A549 (cell line): Measurements from ENCODE around the gene CCL17. TPM values are rescaled to one million over a fixed set of nuclear protein-coding genes. Genes with fewer than 3 reads are reported as not detected.
A peak's percentile ranks its signal among the peaks of the same experiment; 100 is the strongest.

Experiments
- ATAC-seq, 2 experiments: fragments of 200-7000 bp in 1 of 2; fragments of >200 bp in 1 of 2; cut with Nextera tagmentation in 1 of 2; cut with Tn5 transposase in 1 of 2; 3 replicates each; pipeline versions ENCODE4 v1.8.0 to v1.9.1; 2018 to 2020; ENCODE audit warnings: mild to moderate bottlenecking in 1 of 2, moderate library complexity in 1 of 2
- CTCF ChIA-PET: fragments of 300-600 bp; sonication (Branson Sonifier 250); formaldehyde crosslinking; extraction: SDS; loops from one replicate; lab custom pipeline; 2021; ENCODE audit warnings: antibody characterized with exemption, inconsistent platforms; lab: Yijun Ruan, JAX
- POLR2A ChIA-PET: fragments of 350-600 bp; formaldehyde crosslinking; extraction: SDS; loops from one replicate; lab custom pipeline; 2021; ENCODE audit warnings: antibody characterized with exemption, inconsistent platforms; lab: Yijun Ruan, JAX
- DNase-seq, 2 experiments: peaks; one replicate each; pipeline versions ENCODE4 v3.0.0 to v3.0.0-alpha.2; 2011 to 2016; ENCODE audit warnings: low read depth in 1 of 2, low spot score in 1 of 2
- FAIRE-seq: peaks from 2 replicates; lab custom pipeline; 2011; peaks lifted over from hg19 to GRCh38; lab: Jason Lieb, UNC
- H3K27ac ChIP-seq, 2 experiments: fragments of >200 bp; sonication (Bioruptor Twin); formaldehyde crosslinking; 3 replicates each; pipeline ENCODE4 v1.5.1; 2016 to 2017
- H3K4me1 ChIP-seq: fragments of >200 bp; sonication (Bioruptor Twin); formaldehyde crosslinking; 3 replicates; pipeline ENCODE4 v1.6.1; 2016
- H3K4me2 ChIP-seq: fragments of >200 bp; sonication (Bioruptor Twin); formaldehyde crosslinking; 3 replicates; pipeline ENCODE4 v1.6.1; 2016
- H3K4me3 ChIP-seq: fragments of >200 bp; sonication (Bioruptor Twin); formaldehyde crosslinking; 3 replicates; pipeline ENCODE4 v1.5.1; 2016
- H3K9me3 ChIP-seq: fragments of >200 bp; sonication (Bioruptor Twin); formaldehyde crosslinking; 3 replicates; pipeline ENCODE4 v1.6.1; 2016
- BCL3 ChIP-seq: fragments of >200 bp; sonication (Bioruptor Twin); formaldehyde crosslinking; IDR thresholded peaks from 3 replicates; pipeline ENCODE4 v1.6.1; 2016
- BHLHE40 ChIP-seq: IDR thresholded peaks from 2 replicates; pipeline ENCODE4 v1.6.1; 2012; ENCODE audit warnings: low read depth, low read length, inconsistent platforms
- CHD2 ChIP-seq: fragments of 150-350 bp; IDR thresholded peaks from 2 replicates; pipeline ENCODE4 v1.6.1; 2014; ENCODE audit warnings: low read length; ENCODE audit not compliant: partially characterized antibody
- FOSB ChIP-seq: fragments of 250-450 bp; sonication (Bioruptor Pico); IDR thresholded peaks from 2 replicates; pipeline ENCODE4 v1.5.0; 2020; ENCODE audit warnings: mild to moderate bottlenecking, moderate library complexity
- FOSL2 ChIP-seq, 2 experiments: fragments of 450-650 bp in 1 of 2; fragments of >200 bp in 1 of 2; sonication (Bioruptor Twin) in 1 of 2; formaldehyde crosslinking; IDR thresholded peaks; 2 replicates each; pipeline versions ENCODE4 v1.5.0 to v1.6.1; 2016 to 2020; ENCODE audit warnings: mild to moderate bottlenecking in 1 of 2, moderate library complexity in 1 of 2
- FOXS1 ChIP-seq: fragments of 250-450 bp; sonication (Bioruptor Pico); IDR thresholded peaks from 2 replicates; pipeline ENCODE4 v1.5.0; 2020; ENCODE audit warnings: mild to moderate bottlenecking, moderate library complexity
- HES2 ChIP-seq: fragments of >200 bp; sonication (Bioruptor Twin); formaldehyde crosslinking; IDR thresholded peaks from 2 replicates; pipeline ENCODE4 v1.6.1; 2016
- HEYL ChIP-seq: fragments of 250-450 bp; sonication (Bioruptor Pico); IDR thresholded peaks from 2 replicates; pipeline ENCODE4 v1.8.0; 2021; ENCODE audit warnings: mild to moderate bottlenecking, moderate library complexity
- HOXB13 ChIP-seq: fragments of 250-450 bp; sonication (Bioruptor Pico); IDR thresholded peaks from 2 replicates; pipeline ENCODE4 v1.5.0; 2020; ENCODE audit warnings: low read depth, mild to moderate bottlenecking, moderate library complexity
- HOXB5 ChIP-seq: fragments of 250-450 bp; sonication (Bioruptor Pico); IDR thresholded peaks from 2 replicates; pipeline ENCODE4 v1.5.0; 2020; ENCODE audit warnings: mild to moderate bottlenecking, moderate library complexity
- MAX ChIP-seq: IDR thresholded peaks from 2 replicates; pipeline ENCODE4 v1.6.1; 2012
- MAZ ChIP-seq: fragments of 150-350 bp; IDR thresholded peaks from 2 replicates; pipeline ENCODE4 v1.6.1; 2014; ENCODE audit warnings: antibody characterized with exemption, low read depth, low read length, borderline replicate concordance
- MYC ChIP-seq: IDR thresholded peaks from 2 replicates; pipeline ENCODE4 v1.6.1; 2012; ENCODE audit warnings: mild to moderate bottlenecking, inconsistent platforms, low read length, improper control_type of control experiment, borderline replicate concordance
- NFE2L2 ChIP-seq: fragments of 150-350 bp; conservative IDR thresholded peaks from 2 replicates; pipeline ENCODE4 v1.6.1; 2014; ENCODE audit warnings: low read length
- PBX3 ChIP-seq: IDR thresholded peaks from 2 replicates; pipeline ENCODE4 v1.6.1; 2012
- PHF8 ChIP-seq: fragments of 200-600 bp; sonication (generic); IDR thresholded peaks from 2 replicates; pipeline ENCODE4 v1.6.1; 2016; ENCODE audit warnings: low read depth, mild to moderate bottlenecking, antibody characterized with exemption, moderate library complexity, borderline replicate concordance
- RCOR1 ChIP-seq: fragments of 150-350 bp; IDR thresholded peaks from 2 replicates; pipeline ENCODE4 v1.6.1; 2014; ENCODE audit warnings: antibody characterized with exemption, low read length, low read depth
- RNF2 ChIP-seq: fragments of 200-600 bp; sonication (generic); IDR thresholded peaks from 2 replicates; pipeline ENCODE4 v1.6.1; 2016; ENCODE audit warnings: low read depth, mild to moderate bottlenecking, antibody characterized with exemption, moderate library complexity, borderline replicate concordance
- SMC3 ChIP-seq: fragments of >200 bp; sonication (Bioruptor Twin); formaldehyde crosslinking; IDR thresholded peaks from 3 replicates; pipeline ENCODE4 v1.6.1; 2018; ENCODE audit warnings: inconsistent platforms
- SREBF2 ChIP-seq: fragments of 450-650 bp; IDR thresholded peaks from 2 replicates; pipeline ENCODE4 v1.6.1; 2014; ENCODE audit warnings: mild to moderate bottlenecking, moderate library complexity
- TFCP2L1 ChIP-seq: fragments of 250-450 bp; sonication (Bioruptor Pico); IDR thresholded peaks from 2 replicates; pipeline ENCODE4 v1.5.0; 2021; ENCODE audit warnings: mild to moderate bottlenecking
- TP53 ChIP-seq: fragments of 250-450 bp; sonication (Bioruptor Pico); IDR thresholded peaks from 2 replicates; pipeline ENCODE4 v1.5.0; 2021; ENCODE audit warnings: mild to moderate bottlenecking, moderate library complexity
- ZFP36 ChIP-seq: fragments of 450-650 bp; IDR thresholded peaks from 2 replicates; pipeline ENCODE4 v1.6.1; 2014; ENCODE audit warnings: borderline replicate concordance; ENCODE audit not compliant: partially characterized antibody
- ZNF302 ChIP-seq: fragments of 250-450 bp; sonication (Bioruptor Pico); IDR thresholded peaks from 2 replicates; pipeline ENCODE4 v1.9.0; 2021; ENCODE audit warnings: inconsistent platforms, mild to moderate bottlenecking, moderate library complexity
- WGBS: methylation state at CpG from one replicate; pipeline ENCODE4 v1.1.6; 2017; ENCODE audit errors: missing lambda C conversion rate; 5-methylcytosine and 5-hydroxymethylcytosine counted together
- polyA plus RNA-seq, 4 experiments: library from polyadenylated mRNA; depleted of rRNA in 3 of 4; stranded (reverse); fragments of >200 nt; fragmentation: RNase III in 1 of 4; extraction: RNeasy Plus Mini Kit Qiagen cat#74134 plus additional on column Dnase treatment in 1 of 4; gene quantifications; 2 replicates in 3 of 4; 3 replicates in 1 of 4; pipeline ENCODE4 v1.2.3, GENCODE V29; 2011 to 2017

CCL17 gene
- polyA plus RNA-seq, 2 of the 4 experiments (the other 2 are of a cell fraction), result not detected

GRCh38 chr16:57384248-57385070 is 20.1 kb upstream of the CCL17 start:
- no peak for FAIRE-seq
- 74% methylated on average over 11 of the region's 11 CpGs for WGBS
- H3K4me3 ChIP-seq, result no peak overlapping the region
- POLR2A ChIA-PET, result no interaction called here
- TF ChIP-seq RNF2 (no peak), PHF8 (no peak), ZNF302 (CRISPR knock-in tag) (no peak), CHD2 (no peak), TFCP2L1 (no peak), FOSB (CRISPR knock-in tag) (no peak), BHLHE40 (no peak), SMC3 (no peak), NFE2L2 (no peak), RCOR1 (no peak), ZFP36 (no peak), HEYL (CRISPR knock-in tag) (no peak), MYC (no peak), FOSL2 (IDR thresholded peaks at IDR 0.05) (no peak), FOSL2 (CRISPR knock-in tag; IDR thresholded peaks at IDR 0.05) (no peak), BCL3 (no peak), HOXB13 (CRISPR knock-in tag) (no peak), TP53 (CRISPR knock-in tag) (no peak), SREBF2 (no peak), FOXS1 (no peak)
- peaks cover 41% of the 10 kb centered on the region for H3K4me1 ChIP-seq
- peak overlapping the region; percentile 34 to 83; a peak in 4 of 6 replicates for H3K27ac ChIP-seq
- H3K4me2 ChIP-seq, result peak overlapping the region; percentile 23; the same call in 2 of the 3 replicates
- CTCF ChIA-PET, result interaction anchor here (1.6 kb wide), 1 partner anchor 33 kb away, joined by 6 read pairs; no protein-coding TSS in a partner anchor
- no peak for ATAC-seq
- no peak for DNase-seq
- no peaks in the 10 kb centered on the region for H3K9me3 ChIP-seq

- ChIA-PET POLR2A (no interaction called here), CTCF (interaction anchor here (0.9 to 1.9 kb wide), 3 partner anchors 10 to 134 kb away, joined by 3 to 6 read pairs (median 5); no protein-coding TSS in a partner anchor)
- no peak for DNase-seq
These were observed 19.5 kb upstream of the CCL17 start for GRCh38 chr16:57385083-57385482.

More at GRCh38 chr16:57385083-57385482, 19.5 kb upstream of the CCL17 start:
- peaks cover 34% of the 10 kb centered on the region for H3K4me1 ChIP-seq
- 65% methylated on average over 5 of the region's 5 CpGs for WGBS
- H3K4me2 ChIP-seq, result no peak overlapping the region
- no peak overlapping the region for H3K27ac ChIP-seq
- H3K4me3 ChIP-seq, result no peak overlapping the region
- no peak for FAIRE-seq
- no peak for TF ChIP-seq ZNF302 (CRISPR knock-in tag)
- no peak for TF ChIP-seq MAZ
- no peak for TF ChIP-seq SREBF2
- TF ChIP-seq PBX3, result no peak
- TF ChIP-seq TFCP2L1, result no peak
- TF ChIP-seq HOXB5 (CRISPR knock-in tag), result no peak
- no peak for TF ChIP-seq HES2
- no peak for TF ChIP-seq MAX
- H3K9me3 ChIP-seq, result no peaks in the 10 kb centered on the region
- ATAC-seq, result no peak
